A549 (cell line): ENCODE measurements around the gene PSMB11. TPM values are rescaled to one million over a fixed set of nuclear protein-coding genes. Genes with fewer than 3 reads are reported as not detected.
A peak's percentile ranks its signal among the peaks of the same experiment; 100 is the strongest.

Source experiments
- ATAC-seq, 2 experiments: fragments of 200-7000 bp in 1 of 2; fragments of >200 bp in 1 of 2; cut with Nextera tagmentation in 1 of 2; cut with Tn5 transposase in 1 of 2; 3 replicates each; pipeline versions ENCODE4 v1.8.0 to v1.9.1; 2018 to 2020; ENCODE audit warnings: mild to moderate bottlenecking in 1 of 2, moderate library complexity in 1 of 2
- CTCF ChIA-PET: fragments of 300-600 bp; sonication (Branson Sonifier 250); formaldehyde crosslinking; extraction: SDS; loops from one replicate; lab custom pipeline; 2021; ENCODE audit warnings: antibody characterized with exemption, inconsistent platforms; lab: Yijun Ruan, JAX
- POLR2A ChIA-PET: fragments of 350-600 bp; formaldehyde crosslinking; extraction: SDS; loops from one replicate; lab custom pipeline; 2021; ENCODE audit warnings: antibody characterized with exemption, inconsistent platforms; lab: Yijun Ruan, JAX
- DNase-seq, 2 experiments: peaks; one replicate each; pipeline versions ENCODE4 v3.0.0 to v3.0.0-alpha.2; 2011 to 2016; ENCODE audit warnings: low read depth in 1 of 2, low spot score in 1 of 2
- FAIRE-seq: peaks from 2 replicates; lab custom pipeline; 2011; peaks lifted over from hg19 to GRCh38; lab: Jason Lieb, UNC
- H3K27ac ChIP-seq, 2 experiments: fragments of >200 bp; sonication (Bioruptor Twin); formaldehyde crosslinking; 3 replicates each; pipeline ENCODE4 v1.5.1; 2016 to 2017
- H3K4me1 ChIP-seq: fragments of >200 bp; sonication (Bioruptor Twin); formaldehyde crosslinking; 3 replicates; pipeline ENCODE4 v1.6.1; 2016
- H3K4me2 ChIP-seq: fragments of >200 bp; sonication (Bioruptor Twin); formaldehyde crosslinking; 3 replicates; pipeline ENCODE4 v1.6.1; 2016
- H3K4me3 ChIP-seq: fragments of >200 bp; sonication (Bioruptor Twin); formaldehyde crosslinking; 3 replicates; pipeline ENCODE4 v1.5.1; 2016
- H3K9me3 ChIP-seq: fragments of >200 bp; sonication (Bioruptor Twin); formaldehyde crosslinking; 3 replicates; pipeline ENCODE4 v1.6.1; 2016
- ATOH8 ChIP-seq: fragments of 250-450 bp; sonication (Bioruptor Pico); IDR thresholded peaks from 2 replicates; pipeline ENCODE4 v1.5.0; 2020; ENCODE audit warnings: low read depth, mild to moderate bottlenecking, moderate library complexity
- CBX2 ChIP-seq: fragments of 200-600 bp; sonication (generic); IDR thresholded peaks from 2 replicates; pipeline ENCODE4 v1.6.1; 2016; ENCODE audit warnings: low read depth, mild to moderate bottlenecking, borderline replicate concordance
- CHD2 ChIP-seq: fragments of 150-350 bp; IDR thresholded peaks from 2 replicates; pipeline ENCODE4 v1.6.1; 2014; ENCODE audit warnings: low read length; ENCODE audit not compliant: partially characterized antibody
- CHD4 ChIP-seq: fragments of 200-600 bp; sonication (generic); IDR thresholded peaks from 2 replicates; pipeline ENCODE4 v1.6.1; 2016; ENCODE audit warnings: antibody characterized with exemption, mild to moderate bottlenecking, borderline replicate concordance
- FOSB ChIP-seq: fragments of 250-450 bp; sonication (Bioruptor Pico); IDR thresholded peaks from 2 replicates; pipeline ENCODE4 v1.5.0; 2020; ENCODE audit warnings: mild to moderate bottlenecking, moderate library complexity
- HDAC2 ChIP-seq: fragments of 200-600 bp; sonication (generic); IDR thresholded peaks from 2 replicates; pipeline ENCODE4 v1.6.1; 2016
- HEYL ChIP-seq: fragments of 250-450 bp; sonication (Bioruptor Pico); IDR thresholded peaks from 2 replicates; pipeline ENCODE4 v1.8.0; 2021; ENCODE audit warnings: mild to moderate bottlenecking, moderate library complexity
- HMGXB4 ChIP-seq: fragments of 250-450 bp; sonication (Bioruptor Pico); IDR thresholded peaks from 2 replicates; pipeline ENCODE4 v1.5.0; 2021; ENCODE audit warnings: mild to moderate bottlenecking, moderate library complexity, borderline replicate concordance
- HOXB13 ChIP-seq: fragments of 250-450 bp; sonication (Bioruptor Pico); IDR thresholded peaks from 2 replicates; pipeline ENCODE4 v1.5.0; 2020; ENCODE audit warnings: low read depth, mild to moderate bottlenecking, moderate library complexity
- JUN ChIP-seq, 2 experiments: fragments of >200 bp; sonication (Bioruptor Twin); formaldehyde crosslinking; IDR thresholded peaks; 2 replicates in 1 of 2; 3 replicates in 1 of 2; pipeline ENCODE4 v1.6.1; 2016 to 2017
- JUNB ChIP-seq: fragments of >200 bp; sonication (Bioruptor Twin); formaldehyde crosslinking; IDR thresholded peaks from 2 replicates; pipeline ENCODE4 v1.6.1; 2016
- KDM5A ChIP-seq: fragments of 200-600 bp; sonication (generic); IDR thresholded peaks from 2 replicates; pipeline ENCODE4 v1.6.1; 2016; ENCODE audit warnings: antibody characterized with exemption, mild to moderate bottlenecking
- MAFK ChIP-seq: fragments of 450-650 bp; IDR thresholded peaks from 2 replicates; pipeline ENCODE4 v1.6.1; 2014; ENCODE audit not compliant: partially characterized antibody
- MAX ChIP-seq: IDR thresholded peaks from 2 replicates; pipeline ENCODE4 v1.6.1; 2012
- PHF8 ChIP-seq: fragments of 200-600 bp; sonication (generic); IDR thresholded peaks from 2 replicates; pipeline ENCODE4 v1.6.1; 2016; ENCODE audit warnings: low read depth, mild to moderate bottlenecking, antibody characterized with exemption, moderate library complexity, borderline replicate concordance
- RAD21 ChIP-seq, 2 experiments: fragments of >200 bp in 1 of 2; sonication (Bioruptor Twin) in 1 of 2; formaldehyde crosslinking in 1 of 2; IDR thresholded peaks in 1 of 2; conservative IDR thresholded peaks in 1 of 2; 2 replicates in 1 of 2; 3 replicates in 1 of 2; pipeline ENCODE4 v1.6.1; 2012 to 2018; ENCODE audit warnings: inconsistent platforms in 1 of 2
- TFCP2L1 ChIP-seq: fragments of 250-450 bp; sonication (Bioruptor Pico); IDR thresholded peaks from 2 replicates; pipeline ENCODE4 v1.5.0; 2021; ENCODE audit warnings: mild to moderate bottlenecking
- USF2 ChIP-seq: fragments of 450-650 bp; IDR thresholded peaks from 2 replicates; pipeline ENCODE4 v1.6.1; 2014; ENCODE audit warnings: antibody characterized with exemption
- ZC3H11A ChIP-seq: fragments of 450-650 bp; IDR thresholded peaks from 2 replicates; pipeline ENCODE4 v1.6.1; 2014; ENCODE audit warnings: antibody characterized with exemption, mild to moderate bottlenecking
- WGBS: methylation state at CpG from one replicate; pipeline ENCODE4 v1.1.6; 2017; ENCODE audit errors: missing lambda C conversion rate; 5-methylcytosine and 5-hydroxymethylcytosine counted together
- polyA plus RNA-seq, 4 experiments: library from polyadenylated mRNA; depleted of rRNA in 3 of 4; stranded (reverse); fragments of >200 nt; fragmentation: RNase III in 1 of 4; extraction: RNeasy Plus Mini Kit Qiagen cat#74134 plus additional on column Dnase treatment in 1 of 4; gene quantifications; 2 replicates in 3 of 4; 3 replicates in 1 of 4; pipeline ENCODE4 v1.2.3, GENCODE V29; 2011 to 2017

The PSMB11 gene
- polyA plus RNA-seq, 2 of the 4 experiments (the other 2 are of a cell fraction) = not detected

- Histone ChIP-seq H3K4me2 (peak overlapping the region; percentile 32), H3K4me3 (no peak overlapping the region), H3K27ac (peak overlapping the region; percentile 89 to 97), H3K9me3 (no peaks in the 10 kb centered on the region), H3K4me1 (peaks cover 13% of the 10 kb centered on the region)
- ChIA-PET CTCF (interaction anchor here (0.9 to 33.8 kb wide), 2 partner anchors 21 to 47 kb away, joined by 3 to 1206 read pairs; partner anchors contain the start of gene AJUBA), POLR2A (interaction anchor here (1.0 to 2.1 kb wide), 3 partner anchors 29 to 59 kb away, joined by 4 to 21 read pairs (median 4); partner anchors contain the start of gene ACIN1)
- 73% methylated on average over 14 of the region's 14 CpGs for WGBS
- ATAC-seq (no peak), DNase-seq (no peak), FAIRE-seq (no peak)
- TF ChIP-seq ATOH8 (CRISPR knock-in tag) (no peak), MAX (no peak), HEYL (CRISPR knock-in tag) (no peak), HOXB13 (CRISPR knock-in tag) (no peak; the same call in 1 of the 2 replicates), HMGXB4 (no peak), RAD21 (conservative IDR thresholded peaks at IDR 0.05 in 1 of 2, IDR thresholded peaks at IDR 0.05 in 1 of 2) (no peak), FOSB (CRISPR knock-in tag) (no peak)
Measured at GRCh38 chr14:23035303-23036144, 6.5 kb upstream of the PSMB11 start.

- peaks cover 11% of the 10 kb centered on the region; the same call in 2 of the 3 replicates for H3K4me1 ChIP-seq
- H3K4me3 ChIP-seq = no peak overlapping the region
- CTCF ChIA-PET = interaction anchor here (0.7 to 33.8 kb wide), 8 partner anchors 9 to 52 kb away, joined by 3 to 1206 read pairs (median 6); partner anchors contain the start of genes AJUBA and CDH24
- TF ChIP-seq PHF8 (no peak), MAFK (no peak), KDM5A (no peak), TFCP2L1 (no peak), CHD2 (no peak), HDAC2 (no peak), CHD4 (no peak), CBX2 (no peak), USF2 (no peak), FOSB (CRISPR knock-in tag) (no peak), JUNB (no peak), ZC3H11A (no peak), JUN (IDR thresholded peaks at IDR 0.05) (no peak), HEYL (CRISPR knock-in tag) (no peak)
- 64% methylated on average over 4 of the region's 4 CpGs for WGBS
- DNase-seq (no peak), ATAC-seq (no peak), FAIRE-seq (no peak)
- no peak overlapping the region for H3K27ac ChIP-seq
- H3K9me3 ChIP-seq = no peaks in the 10 kb centered on the region
- no peak overlapping the region for H3K4me2 ChIP-seq
- POLR2A ChIA-PET = no interaction called here
Measured at GRCh38 chr14:23040100-23040499, 1.9 kb upstream of the PSMB11 start.
